Activated T-helper 1 cell treated with Interleukin-2 at 50 U/mL for 16 hours (primary cell): ENCODE measurements around the gene MTA1.

ENCODE experiments used
- DNase-seq: peaks from one replicate; pipeline ENCODE4 v3.0.0-alpha.2; 2020; ENCODE audit warnings: low read depth

Gene MTA1

GRCh38 chr14:105498430-105499255 is 79.0 kb downstream of the MTA1 start:
- no peak for DNase-seq

- no peak for DNase-seq
Observed at GRCh38 chr14:105499256-105500035, 79.8 kb downstream of the MTA1 start.

GRCh38 chr14:105500036-105500725 is 80.6 kb downstream of the MTA1 start:
- DNase-seq = no peak

- DNase-seq = no peak
Observed at GRCh38 chr14:105500726-105501101, 81.1 kb downstream of the MTA1 start.

- DNase-seq = no peak
Observed at GRCh38 chr14:105501504-105502291, 82.1 kb downstream of the MTA1 start.

- DNase-seq = no peak
Observed at GRCh38 chr14:105502446-105503295, 83.0 kb downstream of the MTA1 start.

- no peak for DNase-seq
Observed at GRCh38 chr14:105503296-105503640, 83.6 kb downstream of the MTA1 start.

GRCh38 chr14:105503935-105504692 is 84.5 kb downstream of the MTA1 start:
- no peak for DNase-seq

GRCh38 chr14:105505101-105505500 is 85.5 kb downstream of the MTA1 start:
- no peak for DNase-seq

GRCh38 chr14:105507247-105507646 is 87.6 kb downstream of the MTA1 start:
- DNase-seq = no peak

- no peak for DNase-seq
Observed at GRCh38 chr14:105508069-105508468, 88.4 kb downstream of the MTA1 start.

GRCh38 chr14:105508601-105509000 is 89.0 kb downstream of the MTA1 start:
- no peak for DNase-seq

GRCh38 chr14:105517096-105517495 is 97.5 kb downstream of the MTA1 start:
- DNase-seq = no peak

GRCh38 chr14:105519946-105520698 is 100.5 kb downstream of the MTA1 start:
- no peak for DNase-seq
